ENCODE measurements around the gene HNRNPC. TPM values are rescaled to one million over a fixed set of nuclear protein-coding genes. Genes with fewer than 3 reads are reported as not detected.

Gene HNRNPC
- total and polyA plus RNA-seq, 2 of the 8 experiments (the other 6 are each of a cell fraction or from before 2014, with no cell fraction given) = 781 to 1,207 TPM

GRCh38 chr14:21302013-21302835, 33.0 kb upstream of the HNRNPC start (continued):
- TF ChIP-seq POLR2A (IDR thresholded peaks at IDR 0.05; ENCODE audit: control extremely low read depth in 1 of 2, low read depth in 2 of 2, low read length in 2 of 2) = no peak

Data from H1 (cell line).